ENCODE results near the gene SLC4A4.

The SLC4A4 gene

DNA sequence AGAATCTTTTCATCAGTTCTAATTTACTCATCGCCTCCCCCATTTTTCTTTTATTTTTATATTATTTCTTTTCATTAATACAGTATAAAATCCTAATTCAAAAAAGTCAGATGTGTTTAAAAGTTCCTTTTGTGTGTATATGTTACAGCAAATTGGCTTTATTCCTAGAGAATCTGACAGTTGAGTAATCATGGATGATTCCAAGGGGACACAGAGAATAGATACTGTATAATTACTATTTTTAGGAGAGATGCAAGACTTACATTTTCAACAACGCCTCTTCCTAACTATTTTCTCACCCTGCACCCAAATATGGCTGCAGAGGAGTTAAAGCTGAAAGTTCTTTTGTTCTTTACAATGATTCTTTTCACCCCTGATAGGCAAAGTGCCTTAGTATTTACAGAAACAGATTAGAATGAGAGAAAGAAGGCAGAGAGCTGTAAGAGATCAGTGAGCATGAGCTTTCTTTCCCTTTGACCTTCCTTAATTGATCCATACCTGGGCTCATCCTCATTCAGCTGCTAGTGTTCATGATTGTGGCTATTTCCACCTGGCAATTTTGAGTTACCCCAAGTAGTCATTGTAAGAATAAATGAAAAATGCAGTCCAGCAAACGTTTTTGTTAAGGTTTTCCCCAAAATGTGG lies 210.8 kb downstream of the SLC4A4 start:
- no peak for DNase-seq

DNA sequence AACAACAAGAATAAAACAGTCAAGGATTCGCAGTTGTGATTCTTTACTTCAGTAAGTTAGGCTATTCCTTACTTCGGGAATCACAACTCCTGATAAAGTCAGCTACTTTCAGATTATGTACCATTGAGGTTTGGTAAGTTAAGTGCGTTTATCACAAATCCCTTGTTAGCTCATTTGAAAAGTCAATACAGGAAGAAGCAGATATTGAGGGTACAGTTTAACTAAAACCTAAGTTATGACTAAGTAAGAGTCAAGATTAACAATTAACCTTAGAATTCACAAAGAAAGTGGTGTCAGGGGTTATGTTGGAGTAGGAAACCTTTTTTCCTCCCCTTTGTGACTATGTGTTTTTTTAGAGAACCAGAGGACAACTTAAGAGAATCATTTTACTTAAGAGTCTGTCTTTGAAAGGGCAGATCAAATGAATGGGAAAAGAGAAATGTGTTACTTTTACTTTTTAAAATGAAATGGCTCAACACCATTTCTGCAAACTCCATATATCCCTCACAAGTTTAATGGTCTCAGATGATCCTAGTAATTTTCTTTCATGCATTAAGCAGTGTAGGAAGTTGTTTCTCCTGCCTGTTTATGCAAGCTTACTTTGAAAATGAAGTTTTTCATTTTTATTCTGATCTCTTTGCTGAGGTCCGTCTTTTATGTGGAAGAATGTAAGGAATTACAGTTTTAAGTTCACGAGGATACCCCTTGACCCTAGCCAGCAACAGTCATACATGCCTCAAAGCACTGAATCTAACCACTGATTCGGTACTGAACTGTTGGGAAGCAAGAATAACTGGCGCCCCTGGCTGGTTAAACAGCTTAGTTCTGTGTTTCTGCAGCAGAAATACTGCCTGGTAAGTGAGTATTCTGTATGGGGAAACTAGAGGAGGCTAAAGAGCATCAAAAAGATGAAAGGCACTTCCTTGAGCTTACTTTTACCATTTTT lies 211.7 kb downstream of the SLC4A4 start:
- no peak for DNase-seq

DNA sequence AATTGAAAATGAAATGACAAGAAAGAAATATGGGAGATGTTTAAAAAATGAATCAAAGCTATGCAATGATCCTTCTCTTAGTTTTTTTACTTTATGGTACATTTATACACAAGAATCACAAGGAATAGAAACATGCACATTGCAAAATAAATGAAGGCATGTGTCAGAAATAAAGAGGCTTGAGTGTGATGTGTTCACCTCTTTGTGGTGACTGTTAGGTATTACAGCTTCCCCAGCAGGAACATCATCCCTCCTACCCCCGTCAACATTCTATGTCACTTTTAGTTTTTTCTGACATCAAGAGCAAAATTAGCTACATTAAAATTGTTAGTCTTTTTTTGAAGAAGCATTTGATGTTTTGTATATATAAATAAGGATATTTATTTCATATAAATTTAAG lies 214.8 kb downstream of the SLC4A4 start:
- no peak for DNase-seq

- no peak for DNase-seq
Measured at GRCh38 chr4:71554025-71554424, 215.2 kb downstream of the SLC4A4 start.

- DNase-seq: no peak
Measured at GRCh38 chr4:71558248-71558647, 219.4 kb downstream of the SLC4A4 start.

GRCh38 chr4:71559957-71560571 lies 221.2 kb downstream of the SLC4A4 start:
- DNase-seq: no peak

DNA sequence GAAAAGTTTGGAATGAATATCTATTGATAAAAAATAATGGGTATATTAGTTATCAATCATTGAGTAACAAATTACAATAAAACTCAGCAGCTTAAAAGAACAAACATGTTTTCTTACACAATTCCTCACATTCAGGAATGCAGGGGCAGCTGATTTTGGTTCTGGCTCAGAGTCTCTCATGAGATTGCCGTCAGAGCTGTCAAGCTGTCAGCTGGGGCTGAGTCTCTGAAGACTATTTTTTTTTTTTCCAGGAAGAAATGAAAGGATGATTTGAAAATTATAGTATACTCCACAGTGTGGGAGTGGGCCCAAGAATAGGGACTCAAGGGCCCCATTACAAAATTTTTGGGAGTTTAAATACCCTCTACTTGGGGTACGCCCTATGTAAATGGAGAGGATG lies 226.0 kb downstream of the SLC4A4 start:
- DNase-seq: no peak

DNA sequence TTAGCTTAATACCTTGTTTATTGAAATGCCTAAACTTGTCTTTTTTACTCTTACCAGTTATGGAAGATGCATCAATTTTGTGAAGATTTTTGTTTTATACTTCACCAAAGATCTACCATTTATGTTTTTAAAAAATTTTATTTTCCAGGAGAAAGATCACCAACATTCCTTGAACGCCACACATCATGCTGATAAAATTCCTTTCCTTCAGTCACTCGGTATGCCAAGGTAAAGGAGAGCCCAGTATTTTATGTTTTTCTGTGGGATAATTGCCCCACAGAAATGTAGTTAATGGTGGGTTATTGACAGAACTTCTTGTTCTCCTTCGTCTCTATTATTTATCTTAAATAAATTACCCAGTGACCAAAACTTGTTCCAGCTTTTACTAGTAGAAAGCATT lies 228.0 kb downstream of the SLC4A4 start:
- no peak for DNase-seq

GRCh38 chr4:71568131-71568530 lies 229.3 kb downstream of the SLC4A4 start:
- DNase-seq: no peak

- DNase-seq: no peak
Measured at GRCh38 chr4:71570492-71570891, 231.7 kb downstream of the SLC4A4 start.

- DNase-seq: no peak
Measured at GRCh38 chr4:71571346-71571745, 232.5 kb downstream of the SLC4A4 start.

DNA sequence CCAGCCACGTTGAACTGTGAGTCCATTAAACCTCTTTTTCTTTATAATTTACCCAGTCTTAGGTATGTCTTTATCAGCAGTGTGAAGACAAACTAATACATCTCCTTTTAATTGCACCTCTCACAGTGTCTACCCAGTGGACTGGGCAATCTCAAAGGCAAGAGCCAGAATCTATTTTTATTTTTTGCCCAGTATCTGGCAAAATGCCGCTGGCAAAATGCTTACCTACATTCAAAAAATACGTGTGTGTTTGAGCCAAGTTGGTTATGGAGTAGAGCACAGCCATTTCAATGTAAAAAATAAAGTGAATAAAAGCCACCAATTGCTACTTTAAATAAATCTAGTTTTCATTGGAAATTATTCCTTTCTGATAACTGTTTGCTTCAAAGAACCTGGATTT lies 245.2 kb downstream of the SLC4A4 start:
- no peak for DNase-seq

DNA sequence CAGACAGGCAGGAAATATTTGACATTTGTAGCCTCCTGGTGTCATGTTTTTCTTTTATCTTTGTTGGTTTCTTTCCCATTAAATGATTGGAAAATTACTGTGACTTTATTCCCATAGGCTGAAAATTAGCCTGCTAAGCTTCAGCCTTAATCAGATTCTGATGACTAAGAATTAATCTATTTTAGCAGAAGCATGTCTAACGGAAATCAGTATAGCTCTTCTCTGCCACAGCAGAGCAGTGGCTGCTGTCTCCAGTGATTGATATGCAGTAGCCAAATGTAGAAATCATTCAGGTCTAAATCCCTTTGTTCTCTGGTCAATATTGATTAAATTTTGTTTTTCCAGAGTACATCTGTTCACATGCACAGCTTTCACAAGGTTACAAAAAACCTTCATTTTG lies 245.8 kb downstream of the SLC4A4 start:
- DNase-seq: no peak

DNA sequence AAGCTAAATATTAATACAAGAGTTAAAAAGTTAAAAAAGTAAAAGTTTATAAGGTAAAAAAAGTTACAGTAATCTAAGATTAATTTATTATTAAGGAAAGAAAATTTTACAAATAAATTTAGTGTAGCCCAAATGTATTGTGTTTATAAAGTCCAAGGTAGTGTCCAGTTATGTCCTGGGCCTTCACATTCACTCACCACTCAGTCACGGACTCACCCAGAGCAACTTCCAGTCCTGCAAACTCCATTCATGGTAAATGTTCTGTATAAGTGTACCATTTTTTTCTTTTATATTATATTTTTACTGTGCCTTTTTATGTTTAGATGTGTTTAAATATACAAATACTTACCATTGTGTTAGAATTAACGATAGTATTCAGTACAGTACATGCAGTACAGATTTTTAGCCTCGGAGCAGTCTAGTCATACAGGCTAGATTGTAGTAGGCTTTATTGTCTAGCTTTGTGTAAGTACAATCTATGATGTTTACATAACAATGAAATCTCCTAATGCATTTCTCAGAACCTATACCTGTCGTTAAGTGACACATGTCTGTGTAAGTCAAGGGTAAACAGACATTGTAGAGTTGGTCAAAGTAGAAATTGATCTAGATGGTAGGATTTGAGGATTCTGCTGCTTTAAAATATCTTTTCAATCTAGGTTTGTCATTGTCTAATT lies 247.4 kb downstream of the SLC4A4 start:
- no peak for DNase-seq

GRCh38 chr4:71587995-71588394 lies 249.2 kb downstream of the SLC4A4 start:
- no peak for DNase-seq

GRCh38 chr4:71592793-71593192 lies 254.0 kb downstream of the SLC4A4 start:
- DNase-seq: no peak

DNA sequence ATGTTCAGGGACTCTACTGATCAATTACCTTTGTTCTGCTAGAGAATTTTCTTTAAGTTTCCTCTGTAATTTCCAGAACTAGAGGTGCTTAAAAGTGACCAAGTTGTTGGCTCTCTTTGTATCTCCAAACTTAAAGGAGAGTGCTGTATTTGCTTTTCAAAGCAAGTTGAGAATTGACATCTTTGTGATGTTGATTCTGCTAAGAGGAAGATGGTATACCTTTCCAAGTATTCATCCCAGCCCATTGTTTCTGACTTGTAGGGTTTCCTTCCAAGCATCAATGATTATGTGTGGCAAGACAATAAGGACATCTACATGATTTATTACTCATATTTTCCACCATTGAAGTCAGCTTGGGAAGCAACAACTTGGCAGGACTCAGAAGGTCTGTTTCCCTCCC lies 254.5 kb downstream of the SLC4A4 start:
- DNase-seq: no peak

GRCh38 chr4:71595576-71596108 lies 256.8 kb downstream of the SLC4A4 start:
- DNase-seq: no peak

GRCh38 chr4:71599578-71599977 lies 260.8 kb downstream of the SLC4A4 start:
- DNase-seq: no peak

GRCh38 chr4:71602289-71602900 lies 263.6 kb downstream of the SLC4A4 start:
- no peak for DNase-seq

GRCh38 chr4:71604785-71605184 lies 266.0 kb downstream of the SLC4A4 start:
- DNase-seq: no peak

- DNase-seq: no peak
Measured at GRCh38 chr4:71607109-71607508, 268.3 kb downstream of the SLC4A4 start.

Measured in activated CD4-positive, alpha-beta T cell treated with anti-CD3 and anti-CD28 coated beads, Interleukin-2, amount 50 U/mL, for 1 hour (primary cell).